GM21515 (cell line): ENCODE measurements around the gene BTN2A1.
"Not testable (repeated sequence)": the region's sequence is repeated elsewhere in the genome, so short reads cannot be mapped to it uniquely, and the experiment has no call there.

ENCODE experiments used
- ATAC-seq: cut with Tn5 transposase; IDR thresholded peaks from one replicate; pipeline ENCODE4 v1.9.1; 2021; ENCODE audit not compliant: unreplicated experiment

The BTN2A1 gene

GRCh38 chr6:26457806-26458688, at the start of gene BTN2A1:
Gene BTN2A1 (plus strand): TSS chr6:26457955. CDS start chr6:26458637, 682 bp downstream.
- ATAC-seq, result peak; percentile 93

GRCh38 chr6:26408828-26409730, 48.7 kb upstream of the BTN2A1 start:
- ATAC-seq, result no peak

GRCh38 chr6:26411751-26412150, 46.0 kb upstream of the BTN2A1 start:
- ATAC-seq, result no peak

GRCh38 chr6:26412228-26412627, 45.5 kb upstream of the BTN2A1 start:
- ATAC-seq, result no peak

- ATAC-seq, result no peak
Measured at GRCh38 chr6:26412954-26413353, 44.8 kb upstream of the BTN2A1 start.

- no peak for ATAC-seq
Measured at GRCh38 chr6:26414281-26414680, 43.5 kb upstream of the BTN2A1 start.

GRCh38 chr6:26415036-26415614, 42.6 kb upstream of the BTN2A1 start:
- no peak for ATAC-seq

- no peak for ATAC-seq
Measured at GRCh38 chr6:26415791-26416190, 42.0 kb upstream of the BTN2A1 start.

GRCh38 chr6:26416288-26416687, 41.5 kb upstream of the BTN2A1 start:
- ATAC-seq, result no peak

- not testable (repeated sequence) for ATAC-seq
Measured at GRCh38 chr6:26418077-26418476, 39.7 kb upstream of the BTN2A1 start.

GRCh38 chr6:26418795-26419194, 39.0 kb upstream of the BTN2A1 start:
- ATAC-seq, result not testable (repeated sequence)

- ATAC-seq, result no peak
Measured at GRCh38 chr6:26420688-26421171, 37.0 kb upstream of the BTN2A1 start.

GRCh38 chr6:26421259-26422144, 36.3 kb upstream of the BTN2A1 start:
- peak; percentile 83 for ATAC-seq

GRCh38 chr6:26422329-26422728, 35.4 kb upstream of the BTN2A1 start:
- no peak for ATAC-seq

GRCh38 chr6:26426691-26427450, 30.9 kb upstream of the BTN2A1 start:
- no peak for ATAC-seq

- ATAC-seq, result no peak
Measured at GRCh38 chr6:26427451-26427809, 30.3 kb upstream of the BTN2A1 start.

- no peak for ATAC-seq
Measured at GRCh38 chr6:26428206-26428605, 29.5 kb upstream of the BTN2A1 start.

GRCh38 chr6:26430787-26431186, 27.0 kb upstream of the BTN2A1 start:
- no peak for ATAC-seq
